Measurements from ENCODE around the gene RFX1.

The RFX1 gene

GRCh38 chr19:13990085-13990484 lies 16.0 kb downstream of the RFX1 start:
- Mint-ChIP-seq H3K4me3 (no peak overlapping the region), H3K4me1 (peaks cover 53% of the 10 kb centered on the region), H3K36me3 (peaks cover 10% of the 10 kb centered on the region), H3K27ac (peak overlapping the region; percentile 74), H3K27me3 (no peaks in the 10 kb centered on the region), H3K9me3 (no peaks in the 10 kb centered on the region)

GRCh38 chr19:13989487-13989886 lies 16.6 kb downstream of the RFX1 start:
- Mint-ChIP-seq H3K4me1 (peaks cover 59% of the 10 kb centered on the region), H3K27me3 (no peaks in the 10 kb centered on the region), H3K27ac (peak overlapping the region; percentile 74), H3K9me3 (no peaks in the 10 kb centered on the region), H3K36me3 (peaks cover 10% of the 10 kb centered on the region), H3K4me3 (no peak overlapping the region)

- Mint-ChIP-seq H3K36me3 (peaks cover 10% of the 10 kb centered on the region), H3K27me3 (no peaks in the 10 kb centered on the region), H3K4me3 (peak overlapping the region; percentile 73), H3K4me1 (peaks cover 68% of the 10 kb centered on the region), H3K27ac (peak overlapping the region; percentile 97), H3K9me3 (no peaks in the 10 kb centered on the region)
Measured at GRCh38 chr19:13987101-13987890, 18.8 kb downstream of the RFX1 start.

GRCh38 chr19:13986348-13986904 lies 19.7 kb downstream of the RFX1 start:
- Mint-ChIP-seq H3K27ac (peak overlapping the region; percentile 97), H3K4me1 (peaks cover 68% of the 10 kb centered on the region), H3K4me3 (peak overlapping the region; percentile 73), H3K9me3 (no peaks in the 10 kb centered on the region), H3K36me3 (peaks cover 8% of the 10 kb centered on the region), H3K27me3 (no peaks in the 10 kb centered on the region)

GRCh38 chr19:13985771-13986347 lies 20.3 kb downstream of the RFX1 start:
- Mint-ChIP-seq H3K27ac (peak overlapping the region; percentile 97), H3K36me3 (peaks cover 8% of the 10 kb centered on the region), H3K4me3 (peak overlapping the region; percentile 35), H3K27me3 (no peaks in the 10 kb centered on the region), H3K4me1 (peaks cover 64% of the 10 kb centered on the region), H3K9me3 (no peaks in the 10 kb centered on the region)

- H3K4me3 Mint-ChIP-seq: peak overlapping the region; percentile 35
- H3K36me3 Mint-ChIP-seq: peaks cover 8% of the 10 kb centered on the region
- H3K4me1 Mint-ChIP-seq: peaks cover 60% of the 10 kb centered on the region
Measured at GRCh38 chr19:13984875-13985741, 21.0 kb downstream of the RFX1 start.

GRCh38 chr19:13984186-13984585 lies 21.9 kb downstream of the RFX1 start:
- peaks cover 50% of the 10 kb centered on the region for H3K4me1 Mint-ChIP-seq
- no peaks in the 10 kb centered on the region for H3K9me3 Mint-ChIP-seq

More at GRCh38 chr19:13984875-13985741, 21.0 kb downstream of the RFX1 start:
- Mint-ChIP-seq H3K27ac (peak overlapping the region; percentile 94), H3K27me3 (no peaks in the 10 kb centered on the region), H3K9me3 (no peaks in the 10 kb centered on the region)

GRCh38 chr19:13983213-13983889 lies 22.8 kb downstream of the RFX1 start:
- no peak overlapping the region for H3K4me3 Mint-ChIP-seq
- no peaks in the 10 kb centered on the region for H3K36me3 Mint-ChIP-seq
- H3K27ac Mint-ChIP-seq: peak overlapping the region; percentile 70
- H3K4me1 Mint-ChIP-seq: peaks cover 42% of the 10 kb centered on the region
- H3K9me3 Mint-ChIP-seq: no peaks in the 10 kb centered on the region
- no peaks in the 10 kb centered on the region for H3K27me3 Mint-ChIP-seq

More at GRCh38 chr19:13984186-13984585, 21.9 kb downstream of the RFX1 start:
- Mint-ChIP-seq H3K27me3 (no peaks in the 10 kb centered on the region), H3K4me3 (no peak overlapping the region), H3K36me3 (no peaks in the 10 kb centered on the region), H3K27ac (peak overlapping the region; percentile 35)

GRCh38 chr19:13982773-13983172 lies 23.3 kb downstream of the RFX1 start:
- Mint-ChIP-seq H3K4me3 (no peak overlapping the region), H3K4me1 (peaks cover 37% of the 10 kb centered on the region), H3K27me3 (no peaks in the 10 kb centered on the region), H3K9me3 (no peaks in the 10 kb centered on the region), H3K36me3 (no peaks in the 10 kb centered on the region), H3K27ac (peak overlapping the region; percentile 70)

- H3K9me3 Mint-ChIP-seq: no peaks in the 10 kb centered on the region
- no peaks in the 10 kb centered on the region for H3K36me3 Mint-ChIP-seq
- peaks cover 30% of the 10 kb centered on the region for H3K4me1 Mint-ChIP-seq
- no peak overlapping the region for H3K27ac Mint-ChIP-seq
- H3K27me3 Mint-ChIP-seq: no peaks in the 10 kb centered on the region
- no peak overlapping the region for H3K4me3 Mint-ChIP-seq
Measured at GRCh38 chr19:13981988-13982501, 24.1 kb downstream of the RFX1 start.

GRCh38 chr19:13981467-13981866 lies 24.7 kb downstream of the RFX1 start:
- Mint-ChIP-seq H3K4me3 (no peak overlapping the region), H3K4me1 (peaks cover 25% of the 10 kb centered on the region), H3K36me3 (no peaks in the 10 kb centered on the region), H3K27me3 (no peaks in the 10 kb centered on the region), H3K9me3 (no peaks in the 10 kb centered on the region), H3K27ac (no peak overlapping the region)

GRCh38 chr19:13981021-13981420 lies 25.1 kb downstream of the RFX1 start:
- Mint-ChIP-seq H3K27ac (peak overlapping the region; percentile 23), H3K27me3 (no peaks in the 10 kb centered on the region), H3K36me3 (no peaks in the 10 kb centered on the region), H3K4me3 (no peak overlapping the region), H3K9me3 (no peaks in the 10 kb centered on the region), H3K4me1 (peaks cover 22% of the 10 kb centered on the region)

- H3K9me3 Mint-ChIP-seq: no peaks in the 10 kb centered on the region
- H3K36me3 Mint-ChIP-seq: no peaks in the 10 kb centered on the region
- no peak overlapping the region for H3K27ac Mint-ChIP-seq
- peaks cover 18% of the 10 kb centered on the region for H3K4me1 Mint-ChIP-seq
- no peaks in the 10 kb centered on the region for H3K27me3 Mint-ChIP-seq
- no peak overlapping the region for H3K4me3 Mint-ChIP-seq
Measured at GRCh38 chr19:13980340-13980739, 25.8 kb downstream of the RFX1 start.

- H3K4me1 Mint-ChIP-seq: peaks cover 11% of the 10 kb centered on the region
- no peaks in the 10 kb centered on the region for H3K36me3 Mint-ChIP-seq
- no peaks in the 10 kb centered on the region for H3K27me3 Mint-ChIP-seq
- no peak overlapping the region for H3K27ac Mint-ChIP-seq
- no peaks in the 10 kb centered on the region for H3K9me3 Mint-ChIP-seq
- no peak overlapping the region for H3K4me3 Mint-ChIP-seq
Measured at GRCh38 chr19:13979686-13980085, 26.4 kb downstream of the RFX1 start.

- Mint-ChIP-seq H3K36me3 (peaks cover 2% of the 10 kb centered on the region), H3K4me3 (no peak overlapping the region), H3K27me3 (no peaks in the 10 kb centered on the region), H3K9me3 (no peaks in the 10 kb centered on the region), H3K4me1 (peaks cover 11% of the 10 kb centered on the region), H3K27ac (no peak overlapping the region)
Measured at GRCh38 chr19:13979244-13979615, 26.9 kb downstream of the RFX1 start.
